ENCODE results near the gene CPLX1. TPM values are rescaled to one million over a fixed set of nuclear protein-coding genes. Genes with fewer than 3 reads are reported as not detected.

Gene CPLX1
- polyA plus RNA-seq, 3 donors: not detected

DNA sequence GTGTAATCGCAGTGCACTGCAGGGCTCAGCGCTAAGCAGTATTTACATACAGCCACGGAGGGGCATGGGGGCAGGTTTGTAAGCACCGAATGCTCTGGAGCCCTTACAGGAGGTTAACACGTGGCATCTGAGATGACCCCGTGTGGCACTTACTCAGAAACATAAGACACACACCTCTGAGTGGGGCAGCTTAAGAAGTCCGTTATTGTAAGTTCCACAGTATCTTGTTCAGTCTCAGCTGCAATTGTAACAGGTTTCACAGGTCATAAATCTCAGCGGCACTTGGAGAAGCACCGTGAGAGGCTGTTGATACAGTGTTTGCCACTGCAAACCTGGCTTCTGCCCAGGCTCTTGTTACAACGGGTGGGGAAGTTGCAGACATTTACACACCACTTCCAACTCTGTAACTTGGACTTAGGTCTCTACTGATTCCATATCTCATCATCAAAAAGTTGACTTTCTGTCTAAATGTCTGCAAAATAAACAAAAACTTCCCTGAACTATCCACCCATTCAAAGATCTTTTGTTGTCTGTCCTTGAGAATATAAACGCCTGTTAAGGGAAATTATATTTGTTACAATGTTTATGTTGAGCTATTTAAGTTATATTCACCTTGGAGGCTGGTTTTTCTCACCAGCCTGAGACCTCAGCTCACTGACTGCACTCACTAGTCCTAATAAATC lies 10.3 kb downstream of the CPLX1 start:
- no peaks in the 10 kb centered on the region for H3K79me2 ChIP-seq (ENCODE audit: insufficient read depth, low read length)
- Mint-ChIP-seq H3K4me3 (no peak overlapping the region), H3K9me3 (peaks cover 0 to 8% (median 0%) of the 10 kb centered on the region in 7 donors), H3K27me3 (ENCODE audit: low read depth in 3 of 3) (peaks cover 37 to 67% (median 46%) of the 10 kb centered on the region in 3 donors), H3K27ac (no peak overlapping the region), H3K36me3 (no peaks in the 10 kb centered on the region), H3K4me1 (no peaks in the 10 kb centered on the region)
- intact Hi-C loops (cut with micrococcal nuclease): no loop called here
- H3K4me2 ChIP-seq (replicated peaks; ENCODE audit: extremely low read depth, low read length, poor library complexity, severe bottlenecking): no peak overlapping the region
- no peaks in the 10 kb centered on the region for H4K20me1 ChIP-seq (ENCODE audit: insufficient read depth, low read length)
- peaks cover 0 to 4% of the 10 kb centered on the region in 2 donors for H3K9me3 ChIP-seq (replicated peaks in 1 of 2; ENCODE audit: control insufficient read depth in 1 of 2, insufficient read depth in 1 of 2, low read length in 2 of 2)
- H3K4me3 ChIP-seq (replicated peaks in 1 of 3; ENCODE audit: low read depth in 2 of 3, low read length in 3 of 3): no peak overlapping the region
- H3K27me3 ChIP-seq (ENCODE audit: control insufficient read depth in 2 of 2, insufficient read depth in 2 of 2, low read length in 2 of 2): peaks cover 0 to 20% of the 10 kb centered on the region in 2 donors
- H3K27ac ChIP-seq (ENCODE audit: low read depth in 1 of 2, low read length in 2 of 2): no peak overlapping the region
- no peak overlapping the region for H2AFZ ChIP-seq (ENCODE audit: insufficient read depth, low read depth, low read length, poor library complexity, severe bottlenecking)
- DNase-seq: no peak
- no peaks in the 10 kb centered on the region for H3K4me1 ChIP-seq (ENCODE audit: control insufficient read depth in 1 of 2, insufficient read depth in 2 of 2, low read length in 2 of 2)
- H3K36me3 ChIP-seq (replicated peaks in 1 of 2; ENCODE audit: control insufficient read depth in 1 of 2, insufficient read depth in 2 of 2, low read length in 2 of 2): no peaks in the 10 kb centered on the region
- no peak overlapping the region for H3K9ac ChIP-seq (ENCODE audit: insufficient read depth, low read length, poor library complexity, severe bottlenecking)
- WGBS (ENCODE audit: insufficient coverage): 52% methylated on average over 9 of the region's 11 CpGs
- TF ChIP-seq, protein P1, sequence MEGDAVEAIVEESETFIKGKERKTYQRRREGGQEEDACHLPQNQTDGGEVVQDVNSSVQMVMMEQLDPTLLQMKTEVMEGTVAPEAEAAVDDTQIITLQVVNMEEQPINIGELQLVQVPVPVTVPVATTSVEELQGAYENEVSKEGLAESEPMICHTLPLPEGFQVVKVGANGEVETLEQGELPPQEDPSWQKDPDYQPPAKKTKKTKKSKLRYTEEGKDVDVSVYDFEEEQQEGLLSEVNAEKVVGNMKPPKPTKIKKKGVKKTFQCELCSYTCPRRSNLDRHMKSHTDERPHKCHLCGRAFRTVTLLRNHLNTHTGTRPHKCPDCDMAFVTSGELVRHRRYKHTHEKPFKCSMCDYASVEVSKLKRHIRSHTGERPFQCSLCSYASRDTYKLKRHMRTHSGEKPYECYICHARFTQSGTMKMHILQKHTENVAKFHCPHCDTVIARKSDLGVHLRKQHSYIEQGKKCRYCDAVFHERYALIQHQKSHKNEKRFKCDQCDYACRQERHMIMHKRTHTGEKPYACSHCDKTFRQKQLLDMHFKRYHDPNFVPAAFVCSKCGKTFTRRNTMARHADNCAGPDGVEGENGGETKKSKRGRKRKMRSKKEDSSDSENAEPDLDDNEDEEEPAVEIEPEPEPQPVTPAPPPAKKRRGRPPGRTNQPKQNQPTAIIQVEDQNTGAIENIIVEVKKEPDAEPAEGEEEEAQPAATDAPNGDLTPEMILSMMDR (IDR thresholded peaks at IDR 0.05): no peak

DNA sequence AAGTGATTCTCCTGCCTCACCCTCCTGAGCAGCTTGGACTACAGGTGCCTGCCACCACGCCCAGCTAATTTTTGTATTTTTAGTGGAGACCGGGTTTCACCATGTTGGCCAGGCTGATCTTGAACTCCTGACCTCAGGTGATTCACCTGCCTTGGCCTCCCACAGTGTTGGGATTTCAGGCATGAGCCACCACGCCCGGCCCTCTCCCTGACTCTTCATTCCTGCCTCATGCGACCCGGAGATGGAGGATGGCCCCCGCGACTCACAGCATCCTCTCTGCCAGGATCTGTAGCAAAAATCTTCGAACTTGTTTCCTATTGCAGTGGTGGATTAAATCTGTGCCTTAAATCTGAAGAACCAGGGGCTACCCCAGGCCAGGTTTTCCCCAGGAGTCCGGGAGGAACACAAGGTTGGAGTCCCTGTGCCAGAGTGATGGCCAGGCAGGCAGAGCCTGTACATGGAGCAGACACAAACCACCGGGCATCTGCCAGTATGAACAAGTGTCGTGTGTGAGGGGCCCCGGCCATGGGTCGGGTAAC lies 11.5 kb downstream of the CPLX1 start:
- H3K27ac ChIP-seq (ENCODE audit: low read depth in 1 of 2, low read length in 2 of 2): no peak overlapping the region
- no peaks in the 10 kb centered on the region for H3K79me2 ChIP-seq (ENCODE audit: insufficient read depth, low read length)
- H2AFZ ChIP-seq (ENCODE audit: insufficient read depth, low read depth, low read length, poor library complexity, severe bottlenecking): no peak overlapping the region
- no peak overlapping the region for H3K4me2 ChIP-seq (replicated peaks; ENCODE audit: extremely low read depth, low read length, poor library complexity, severe bottlenecking)
- peaks cover 36 to 69% (median 47%) of the 10 kb centered on the region in 3 donors for H3K27me3 Mint-ChIP-seq (ENCODE audit: low read depth in 3 of 3)
- peaks cover 0 to 20% of the 10 kb centered on the region in 2 donors for H3K27me3 ChIP-seq (ENCODE audit: control insufficient read depth in 2 of 2, insufficient read depth in 2 of 2, low read length in 2 of 2)
- intact Hi-C loops (cut with micrococcal nuclease): no loop called here
- no peak overlapping the region for H3K4me3 ChIP-seq (replicated peaks in 1 of 3; ENCODE audit: low read depth in 2 of 3, low read length in 3 of 3)
- TF ChIP-seq, protein P1 (IDR thresholded peaks at IDR 0.05): no peak
- H3K9me3 ChIP-seq (replicated peaks in 1 of 2; ENCODE audit: control insufficient read depth in 1 of 2, insufficient read depth in 1 of 2, low read length in 2 of 2): no peaks in the 10 kb centered on the region
- H3K27ac Mint-ChIP-seq: no peak overlapping the region
- DNase-seq: no peak
- H3K4me3 Mint-ChIP-seq: peak overlapping the region in 1 of 2 donors; percentile 64
- no peaks in the 10 kb centered on the region for H3K4me1 ChIP-seq (ENCODE audit: control insufficient read depth in 1 of 2, insufficient read depth in 2 of 2, low read length in 2 of 2)
- H3K4me1 Mint-ChIP-seq: no peaks in the 10 kb centered on the region
- no peak overlapping the region for H3K9ac ChIP-seq (ENCODE audit: insufficient read depth, low read length, poor library complexity, severe bottlenecking)
- no peaks in the 10 kb centered on the region for H3K36me3 Mint-ChIP-seq
- H3K9me3 Mint-ChIP-seq: peaks cover 0 to 5% (median 0%) of the 10 kb centered on the region in 7 donors
- no peaks in the 10 kb centered on the region for H3K36me3 ChIP-seq (replicated peaks in 1 of 2; ENCODE audit: control insufficient read depth in 1 of 2, insufficient read depth in 2 of 2, low read length in 2 of 2)
- 80% methylated on average over 10 of the region's 14 CpGs for WGBS (ENCODE audit: insufficient coverage)
- H4K20me1 ChIP-seq (ENCODE audit: insufficient read depth, low read length): no peaks in the 10 kb centered on the region
